ENCODE measurements around the gene TGM1.

GRCh38 chr14:24298892-24299254 is 35.9 kb upstream of the TGM1 start:
- TF ChIP-seq POLR2AphosphoS5 (IDR thresholded peaks at IDR 0.05; ENCODE audit: low read depth) (no peak), EZH2 (IDR thresholded peaks at IDR 0.05; ENCODE audit: low read depth, unreplicated experiment) (no peak), JUNB (IDR thresholded peaks at IDR 0.05; ENCODE audit: unreplicated experiment) (no peak), EZH2phosphoT487 (IDR thresholded peaks at IDR 0.05; ENCODE audit: unreplicated experiment) (no peak), CREB1 (CRISPR knock-in tag; IDR thresholded peaks at IDR 0.05; ENCODE audit: low read depth) (no peak), ETS1 (IDR thresholded peaks at IDR 0.05) (no peak), REST (IDR thresholded peaks at IDR 0.05; ENCODE audit: unreplicated experiment) (no peak), NANOG (IDR thresholded peaks at IDR 0.05; ENCODE audit: borderline replicate concordance) (no peak)
- TF ChIP-seq, protein P1, sequence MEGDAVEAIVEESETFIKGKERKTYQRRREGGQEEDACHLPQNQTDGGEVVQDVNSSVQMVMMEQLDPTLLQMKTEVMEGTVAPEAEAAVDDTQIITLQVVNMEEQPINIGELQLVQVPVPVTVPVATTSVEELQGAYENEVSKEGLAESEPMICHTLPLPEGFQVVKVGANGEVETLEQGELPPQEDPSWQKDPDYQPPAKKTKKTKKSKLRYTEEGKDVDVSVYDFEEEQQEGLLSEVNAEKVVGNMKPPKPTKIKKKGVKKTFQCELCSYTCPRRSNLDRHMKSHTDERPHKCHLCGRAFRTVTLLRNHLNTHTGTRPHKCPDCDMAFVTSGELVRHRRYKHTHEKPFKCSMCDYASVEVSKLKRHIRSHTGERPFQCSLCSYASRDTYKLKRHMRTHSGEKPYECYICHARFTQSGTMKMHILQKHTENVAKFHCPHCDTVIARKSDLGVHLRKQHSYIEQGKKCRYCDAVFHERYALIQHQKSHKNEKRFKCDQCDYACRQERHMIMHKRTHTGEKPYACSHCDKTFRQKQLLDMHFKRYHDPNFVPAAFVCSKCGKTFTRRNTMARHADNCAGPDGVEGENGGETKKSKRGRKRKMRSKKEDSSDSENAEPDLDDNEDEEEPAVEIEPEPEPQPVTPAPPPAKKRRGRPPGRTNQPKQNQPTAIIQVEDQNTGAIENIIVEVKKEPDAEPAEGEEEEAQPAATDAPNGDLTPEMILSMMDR (conservative IDR thresholded peaks at IDR 0.05; ENCODE audit: low read depth in 2 of 2) = no peak
